ENCODE measurements around the gene CADPS2.

CADPS2 gene

GRCh38 chr7:122813845-122814244, 72.4 kb downstream of the CADPS2 start:
- Histone ChIP-seq H4K20me1 (ENCODE audit: low read depth, low read length) (no peaks in the 10 kb centered on the region), H3K27ac (ENCODE audit: low read depth, low read length) (no peak overlapping the region), H3K27me3 (ENCODE audit: low read length) (no peaks in the 10 kb centered on the region), H3K79me2 (ENCODE audit: insufficient read depth, low read length) (no peaks in the 10 kb centered on the region), H3K9me2 (replicated peaks; ENCODE audit: insufficient read depth, low read length) (no peaks in the 10 kb centered on the region), H2AFZ (ENCODE audit: low read depth, low read length, severe bottlenecking) (no peak overlapping the region), H3K9ac (ENCODE audit: low read length) (no peak overlapping the region), H3K9me3 (ENCODE audit: insufficient read depth, low read length) (no peaks in the 10 kb centered on the region), H3K4me2 (ENCODE audit: low read depth, low read length, poor library complexity, severe bottlenecking) (no peak overlapping the region), H3K36me3 (ENCODE audit: low read length) (no peaks in the 10 kb centered on the region), H3K4me3 (ENCODE audit: insufficient read depth, low read length, poor library complexity, severe bottlenecking) (no peak overlapping the region), H3F3A (ENCODE audit: insufficient read depth) (no peaks in the 10 kb centered on the region)
- no peak for TF ChIP-seq EZH2phosphoT487 (conservative IDR thresholded peaks at IDR 0.05; ENCODE audit: low read length)
- TF ChIP-seq CTCF (IDR thresholded peaks at IDR 0.05; ENCODE audit: insufficient read depth, low read length, poor library complexity, severe bottlenecking): no peak

- H3K79me2 ChIP-seq (ENCODE audit: insufficient read depth, low read length): no peaks in the 10 kb centered on the region
- no peaks in the 10 kb centered on the region for H3F3A ChIP-seq (ENCODE audit: insufficient read depth)
- no peak overlapping the region for H2AFZ ChIP-seq (ENCODE audit: low read depth, low read length, severe bottlenecking)
- no peak overlapping the region for H3K4me2 ChIP-seq (ENCODE audit: low read depth, low read length, poor library complexity, severe bottlenecking)
- H4K20me1 ChIP-seq (ENCODE audit: low read depth, low read length): no peaks in the 10 kb centered on the region
- no peaks in the 10 kb centered on the region for H3K36me3 ChIP-seq (ENCODE audit: low read length)
- H3K27me3 ChIP-seq (ENCODE audit: low read length): no peaks in the 10 kb centered on the region
- no peaks in the 10 kb centered on the region for H3K9me3 ChIP-seq (ENCODE audit: insufficient read depth, low read length)
- no peak overlapping the region for H3K27ac ChIP-seq (ENCODE audit: low read depth, low read length)
- H3K4me3 ChIP-seq (ENCODE audit: insufficient read depth, low read length, poor library complexity, severe bottlenecking): no peak overlapping the region
- H3K9me2 ChIP-seq (replicated peaks; ENCODE audit: insufficient read depth, low read length): no peaks in the 10 kb centered on the region
- no peak for TF ChIP-seq EZH2phosphoT487 (conservative IDR thresholded peaks at IDR 0.05; ENCODE audit: low read length)
- TF ChIP-seq CTCF (IDR thresholded peaks at IDR 0.05; ENCODE audit: insufficient read depth, low read length, poor library complexity, severe bottlenecking): no peak
- no peak overlapping the region for H3K9ac ChIP-seq (ENCODE audit: low read length)
Measured at GRCh38 chr7:122803851-122804250, 82.4 kb downstream of the CADPS2 start.

GRCh38 chr7:122803323-122803722, 82.9 kb downstream of the CADPS2 start:
- no peak overlapping the region for H3K27ac ChIP-seq (ENCODE audit: low read depth, low read length)
- H3K79me2 ChIP-seq (ENCODE audit: insufficient read depth, low read length): no peaks in the 10 kb centered on the region
- H3K27me3 ChIP-seq (ENCODE audit: low read length): no peaks in the 10 kb centered on the region
- H3K4me2 ChIP-seq (ENCODE audit: low read depth, low read length, poor library complexity, severe bottlenecking): no peak overlapping the region
- no peaks in the 10 kb centered on the region for H3K36me3 ChIP-seq (ENCODE audit: low read length)
- H3K9ac ChIP-seq (ENCODE audit: low read length): no peak overlapping the region
- no peak for TF ChIP-seq EZH2phosphoT487 (conservative IDR thresholded peaks at IDR 0.05; ENCODE audit: low read length)
- TF ChIP-seq CTCF (IDR thresholded peaks at IDR 0.05; ENCODE audit: insufficient read depth, low read length, poor library complexity, severe bottlenecking): peak; percentile 21
- no peaks in the 10 kb centered on the region for H3K9me2 ChIP-seq (replicated peaks; ENCODE audit: insufficient read depth, low read length)
- H3K9me3 ChIP-seq (ENCODE audit: insufficient read depth, low read length): no peaks in the 10 kb centered on the region
- H3K4me3 ChIP-seq (ENCODE audit: insufficient read depth, low read length, poor library complexity, severe bottlenecking): no peak overlapping the region
- no peaks in the 10 kb centered on the region for H4K20me1 ChIP-seq (ENCODE audit: low read depth, low read length)
- no peaks in the 10 kb centered on the region for H3F3A ChIP-seq (ENCODE audit: insufficient read depth)
- H2AFZ ChIP-seq (ENCODE audit: low read depth, low read length, severe bottlenecking): no peak overlapping the region
